Endothelial cell (in vitro differentiated cells): ENCODE results near the gene SCAPER. TPM values are rescaled to one million over a fixed set of nuclear protein-coding genes. Genes with fewer than 3 reads are reported as not detected.

Source experiments
- DNase-seq: peaks from one replicate; pipeline ENCODE4 v3.0.0; 2021; ENCODE audit warnings: low spot score
- H3K27ac Mint-ChIP-seq: one replicate; pipeline ENCODE4 v1.8.0; 2021; ENCODE audit warnings: mixed read lengths, inconsistent platforms; ENCODE audit not compliant: unreplicated experiment
- H3K27me3 Mint-ChIP-seq: one replicate; pipeline ENCODE4 v1.8.0; 2021; ENCODE audit warnings: mild to moderate bottlenecking, moderate library complexity, mixed read lengths, inconsistent platforms; ENCODE audit not compliant: unreplicated experiment
- H3K36me3 Mint-ChIP-seq: one replicate; pipeline ENCODE4 v1.8.0; 2021; ENCODE audit warnings: mild to moderate bottlenecking, low read depth, mixed read lengths, inconsistent platforms; ENCODE audit not compliant: unreplicated experiment
- H3K4me1 Mint-ChIP-seq: one replicate; pipeline ENCODE4 v1.8.0; 2021; ENCODE audit warnings: mild to moderate bottlenecking, mixed read lengths, inconsistent platforms; ENCODE audit not compliant: unreplicated experiment
- H3K4me3 Mint-ChIP-seq: one replicate; pipeline ENCODE4 v1.8.0; 2021; ENCODE audit warnings: mild to moderate bottlenecking, mixed read lengths, inconsistent platforms; ENCODE audit not compliant: unreplicated experiment
- H3K9me3 Mint-ChIP-seq: one replicate; pipeline ENCODE4 v1.8.0; 2021; ENCODE audit warnings: mixed read lengths, inconsistent platforms; ENCODE audit not compliant: unreplicated experiment
- total RNA-seq: library from RNA; stranded (reverse); fragmentation: NEBNext Ultra II Directional; extraction: Animal tissue kit (Norgen Biotek cat#: 25700); gene quantifications from one replicate; pipeline ENCODE4 v1.2.1, GENCODE V29; 2021; ENCODE audit not compliant: unreplicated experiment
- TF ChIP-seq, protein P1 (sequence below): fragments of 200-600 bp; sonication (generic); IDR thresholded peaks from one replicate; pipeline ENCODE4 v1.5.0; 2021; ENCODE audit warnings: antibody characterized with exemption; ENCODE audit not compliant: unreplicated experiment

The SCAPER gene
- total RNA-seq, 1 donor from 2014 or later: 18.1 TPM

- H3K4me3 Mint-ChIP-seq: no peak overlapping the region
- no peaks in the 10 kb centered on the region for H3K36me3 Mint-ChIP-seq
- H3K4me1 Mint-ChIP-seq: no peaks in the 10 kb centered on the region
- H3K9me3 Mint-ChIP-seq: no peaks in the 10 kb centered on the region
- DNase-seq: no peak
- H3K27ac Mint-ChIP-seq: no peak overlapping the region
- H3K27me3 Mint-ChIP-seq: peaks cover 5% of the 10 kb centered on the region
- TF ChIP-seq, protein P1, sequence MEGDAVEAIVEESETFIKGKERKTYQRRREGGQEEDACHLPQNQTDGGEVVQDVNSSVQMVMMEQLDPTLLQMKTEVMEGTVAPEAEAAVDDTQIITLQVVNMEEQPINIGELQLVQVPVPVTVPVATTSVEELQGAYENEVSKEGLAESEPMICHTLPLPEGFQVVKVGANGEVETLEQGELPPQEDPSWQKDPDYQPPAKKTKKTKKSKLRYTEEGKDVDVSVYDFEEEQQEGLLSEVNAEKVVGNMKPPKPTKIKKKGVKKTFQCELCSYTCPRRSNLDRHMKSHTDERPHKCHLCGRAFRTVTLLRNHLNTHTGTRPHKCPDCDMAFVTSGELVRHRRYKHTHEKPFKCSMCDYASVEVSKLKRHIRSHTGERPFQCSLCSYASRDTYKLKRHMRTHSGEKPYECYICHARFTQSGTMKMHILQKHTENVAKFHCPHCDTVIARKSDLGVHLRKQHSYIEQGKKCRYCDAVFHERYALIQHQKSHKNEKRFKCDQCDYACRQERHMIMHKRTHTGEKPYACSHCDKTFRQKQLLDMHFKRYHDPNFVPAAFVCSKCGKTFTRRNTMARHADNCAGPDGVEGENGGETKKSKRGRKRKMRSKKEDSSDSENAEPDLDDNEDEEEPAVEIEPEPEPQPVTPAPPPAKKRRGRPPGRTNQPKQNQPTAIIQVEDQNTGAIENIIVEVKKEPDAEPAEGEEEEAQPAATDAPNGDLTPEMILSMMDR: no peak
Observed at GRCh38 chr15:76555247-76555646, 349.9 kb downstream of the SCAPER start.

- no peaks in the 10 kb centered on the region for H3K4me1 Mint-ChIP-seq
- no peak for DNase-seq
- H3K4me3 Mint-ChIP-seq: no peak overlapping the region
- TF ChIP-seq, protein P1: no peak
- H3K27me3 Mint-ChIP-seq: peaks cover 2% of the 10 kb centered on the region
- no peaks in the 10 kb centered on the region for H3K9me3 Mint-ChIP-seq
- no peaks in the 10 kb centered on the region for H3K36me3 Mint-ChIP-seq
- no peak overlapping the region for H3K27ac Mint-ChIP-seq
Observed at GRCh38 chr15:76553564-76553963, 351.6 kb downstream of the SCAPER start.

GRCh38 chr15:76553102-76553501 lies 352.0 kb downstream of the SCAPER start:
- no peaks in the 10 kb centered on the region for H3K9me3 Mint-ChIP-seq
- no peak overlapping the region for H3K4me3 Mint-ChIP-seq
- no peaks in the 10 kb centered on the region for H3K36me3 Mint-ChIP-seq
- H3K27ac Mint-ChIP-seq: no peak overlapping the region
- peaks cover 2% of the 10 kb centered on the region for H3K27me3 Mint-ChIP-seq
- DNase-seq: no peak
- H3K4me1 Mint-ChIP-seq: no peaks in the 10 kb centered on the region
- TF ChIP-seq, protein P1: no peak

DNA sequence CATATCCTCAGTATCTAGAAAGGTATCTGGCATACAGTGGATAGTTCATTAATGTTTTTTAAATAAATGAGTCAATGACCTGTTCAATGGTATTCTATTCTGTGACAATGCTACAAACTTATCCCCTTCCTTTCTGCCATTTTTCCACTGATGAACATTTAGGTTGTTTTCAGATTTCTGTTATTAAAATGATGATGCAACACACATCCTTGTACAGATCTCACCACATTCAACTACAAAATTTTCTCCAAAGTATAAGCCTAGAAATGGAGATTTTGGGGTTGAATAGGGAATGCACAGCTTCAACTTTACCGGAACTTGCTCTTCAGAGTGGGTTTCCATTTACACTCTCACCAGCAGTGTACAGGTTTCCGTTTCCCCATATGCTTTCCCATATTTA lies 358.3 kb downstream of the SCAPER start:
- TF ChIP-seq, protein P1: no peak
- Mint-ChIP-seq H3K9me3 (no peaks in the 10 kb centered on the region), H3K27me3 (peaks cover 2% of the 10 kb centered on the region), H3K36me3 (no peaks in the 10 kb centered on the region), H3K4me1 (no peaks in the 10 kb centered on the region), H3K4me3 (no peak overlapping the region), H3K27ac (no peak overlapping the region)
- DNase-seq: no peak

DNA sequence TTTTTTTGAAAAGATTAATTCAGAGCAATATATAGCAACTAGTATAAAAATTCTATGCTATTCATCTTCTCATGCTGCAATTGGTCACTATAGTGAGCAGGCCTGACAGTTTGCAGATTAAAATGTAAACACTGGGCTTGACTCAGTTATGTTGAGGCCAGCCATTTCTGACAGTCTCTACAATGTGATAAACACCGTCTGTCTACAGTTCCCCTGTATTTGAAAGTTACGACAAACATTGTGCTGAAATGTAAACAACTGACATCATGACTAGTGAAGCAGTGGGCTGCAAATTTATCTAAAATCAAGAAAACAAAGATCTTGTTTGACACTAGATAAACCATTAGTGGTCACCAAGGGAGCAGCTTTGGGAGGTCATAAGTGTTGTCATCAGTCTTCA lies 371.1 kb downstream of the SCAPER start:
- H3K4me3 Mint-ChIP-seq: no peak overlapping the region
- H3K4me1 Mint-ChIP-seq: peaks cover 8% of the 10 kb centered on the region
- H3K27me3 Mint-ChIP-seq: no peaks in the 10 kb centered on the region
- H3K9me3 Mint-ChIP-seq: no peaks in the 10 kb centered on the region
- TF ChIP-seq, protein P1: no peak
- no peak for DNase-seq
- H3K27ac Mint-ChIP-seq: no peak overlapping the region
- H3K36me3 Mint-ChIP-seq: no peaks in the 10 kb centered on the region
